Measurements from ENCODE around the gene FGFBP3. TPM values are rescaled to one million over a fixed set of nuclear protein-coding genes. Genes with fewer than 3 reads are reported as not detected.

The FGFBP3 gene
- polyA plus RNA-seq, 1 donor (not counting 4 experiments of a cell fraction or from before 2014, with no cell fraction given), result 0.22 TPM

- H3K9ac ChIP-seq (ENCODE audit: control insufficient read depth, extremely low read depth, insufficient read depth, low read length), result no peak overlapping the region
- no peak overlapping the region for H3K4me2 ChIP-seq (ENCODE audit: control insufficient read depth, extremely low read depth, insufficient read depth, low read depth, low read length)
- no peak overlapping the region for H2AFZ ChIP-seq (ENCODE audit: control insufficient read depth, low read length)
- H3K4me3 ChIP-seq (ENCODE audit: control insufficient read depth in 2 of 3, extremely low read depth in 1 of 3, insufficient read depth in 2 of 3, low read depth in 1 of 3, low read length in 3 of 3), result no peak overlapping the region
- peak; percentile 25 for DNase-seq (ENCODE audit: low read depth, low spot score)
- FAIRE-seq, result no peak
- H3K36me3 ChIP-seq (ENCODE audit: control insufficient read depth in 2 of 2, extremely low read depth in 1 of 2, insufficient read depth in 2 of 2, low read length in 2 of 2), result peaks cover 1 to 14% of the 10 kb centered on the region in 2 experiments
- H3K27ac ChIP-seq (ENCODE audit: control insufficient read depth, insufficient read depth, low read length), result no peak overlapping the region
- peaks cover 4% of the 10 kb centered on the region for H3K4me1 ChIP-seq (ENCODE audit: control insufficient read depth, extremely low read depth, insufficient read depth, low read length)
- H3K9me3 ChIP-seq (ENCODE audit: control insufficient read depth, low read depth, low read length), result no peaks in the 10 kb centered on the region
- dilution Hi-C loops (cut with MboI; ENCODE audit: extremely low pct_ligation_motif_present, low sequenced_read_pairs), result no loop called here
- TF ChIP-seq EZH2 (IDR thresholded peaks at IDR 0.05; ENCODE audit: low read length) (no peak), CTCF (optimal IDR thresholded peaks at IDR 0.05 in 1 of 3, IDR thresholded peaks at IDR 0.05 in 1 of 3, conservative IDR thresholded peaks at IDR 0.05 in 1 of 3; ENCODE audit: extremely low read depth in 1 of 3, insufficient read depth in 2 of 3, low read length in 3 of 3) (no peak)
- H3K9me1 ChIP-seq (ENCODE audit: control insufficient read depth, extremely low read depth, insufficient read depth, low read length), result no peaks in the 10 kb centered on the region
- peaks cover 2% of the 10 kb centered on the region for H4K20me1 ChIP-seq (ENCODE audit: control insufficient read depth, extremely low read depth, insufficient read depth, low read length)
- peaks cover 24% of the 10 kb centered on the region for H3K79me2 ChIP-seq (ENCODE audit: control insufficient read depth, insufficient read depth, low read length)
- no peaks in the 10 kb centered on the region for H3K27me3 ChIP-seq (ENCODE audit: control insufficient read depth, extremely low read depth, insufficient read depth, low read length)
These were observed 35.8 kb upstream of the FGFBP3 start for GRCh38 chr10:91944880-91945630.

- TF ChIP-seq EZH2 (IDR thresholded peaks at IDR 0.05; ENCODE audit: low read length), result no peak
- TF ChIP-seq CTCF (optimal IDR thresholded peaks at IDR 0.05 in 1 of 3, IDR thresholded peaks at IDR 0.05 in 1 of 3, conservative IDR thresholded peaks at IDR 0.05 in 1 of 3; ENCODE audit: extremely low read depth in 1 of 3, insufficient read depth in 2 of 3, low read length in 3 of 3), result no peak
- H3K27me3 ChIP-seq (ENCODE audit: control insufficient read depth, extremely low read depth, insufficient read depth, low read length), result no peaks in the 10 kb centered on the region
- peaks cover 2% of the 10 kb centered on the region for H4K20me1 ChIP-seq (ENCODE audit: control insufficient read depth, extremely low read depth, insufficient read depth, low read length)
- H3K9me3 ChIP-seq (ENCODE audit: control insufficient read depth, low read depth, low read length), result no peaks in the 10 kb centered on the region
- no peak for FAIRE-seq
- H3K4me1 ChIP-seq (ENCODE audit: control insufficient read depth, extremely low read depth, insufficient read depth, low read length), result peaks cover 5% of the 10 kb centered on the region
- H3K9ac ChIP-seq (ENCODE audit: control insufficient read depth, extremely low read depth, insufficient read depth, low read length), result no peak overlapping the region
- dilution Hi-C loops (cut with MboI; ENCODE audit: extremely low pct_ligation_motif_present, low sequenced_read_pairs), result no loop called here
- no peak overlapping the region for H3K4me3 ChIP-seq (ENCODE audit: control insufficient read depth in 2 of 3, extremely low read depth in 1 of 3, insufficient read depth in 2 of 3, low read depth in 1 of 3, low read length in 3 of 3)
- peaks cover 56% of the 10 kb centered on the region for H3K79me2 ChIP-seq (ENCODE audit: control insufficient read depth, insufficient read depth, low read length)
- no peaks in the 10 kb centered on the region for H3K9me1 ChIP-seq (ENCODE audit: control insufficient read depth, extremely low read depth, insufficient read depth, low read length)
- no peak overlapping the region for H2AFZ ChIP-seq (ENCODE audit: control insufficient read depth, low read length)
- no peak for DNase-seq (ENCODE audit: low read depth, low spot score)
- H3K27ac ChIP-seq (ENCODE audit: control insufficient read depth, insufficient read depth, low read length), result no peak overlapping the region
- no peak overlapping the region for H3K4me2 ChIP-seq (ENCODE audit: control insufficient read depth, extremely low read depth, insufficient read depth, low read depth, low read length)
- peaks cover 4 to 22% of the 10 kb centered on the region in 2 experiments for H3K36me3 ChIP-seq (ENCODE audit: control insufficient read depth in 2 of 2, extremely low read depth in 1 of 2, insufficient read depth in 2 of 2, low read length in 2 of 2)
These were observed 32.1 kb upstream of the FGFBP3 start for GRCh38 chr10:91941426-91941825.
